EH (cell line): ENCODE measurements around the gene PCSK9.
A peak's percentile ranks its signal among the peaks of the same experiment; 100 is the strongest.

Experiments
- DNase-seq: peaks from one replicate; pipeline ENCODE4 v3.0.0-alpha.2; 2015; ENCODE audit warnings: low read depth

Gene PCSK9

GRCh38 chr1:55039342-55040082 lies at the start of gene PCSK9:
TSS of gene PCSK9 (plus strand) at chr1:55039548. CDS start at chr1:55039838, 290 bp downstream.
- DNase-seq = peak; percentile 34

GRCh38 chr1:54989968-54990810 lies 49.2 kb upstream of the PCSK9 start:
- no peak for DNase-seq

GRCh38 chr1:54990916-54991315 lies 48.4 kb upstream of the PCSK9 start:
- DNase-seq = no peak

- DNase-seq = no peak
Observed at GRCh38 chr1:54991939-54992338, 47.4 kb upstream of the PCSK9 start.

- no peak for DNase-seq
Observed at GRCh38 chr1:54993140-54993539, 46.2 kb upstream of the PCSK9 start.

GRCh38 chr1:54994355-54994990 lies 44.9 kb upstream of the PCSK9 start:
- DNase-seq = no peak

- DNase-seq = no peak
Observed at GRCh38 chr1:54995013-54995760, 44.2 kb upstream of the PCSK9 start.

- DNase-seq = no peak
Observed at GRCh38 chr1:54995835-54996234, 43.5 kb upstream of the PCSK9 start.

- DNase-seq = peak; percentile 69
Observed at GRCh38 chr1:54996359-54996868, 42.9 kb upstream of the PCSK9 start.

- DNase-seq = peak; percentile 47
Observed at GRCh38 chr1:54996869-54997710, 42.3 kb upstream of the PCSK9 start.

- DNase-seq = no peak
Observed at GRCh38 chr1:54997711-54997986, 41.7 kb upstream of the PCSK9 start.

- no peak for DNase-seq
Observed at GRCh38 chr1:54998100-54998499, 41.2 kb upstream of the PCSK9 start.

GRCh38 chr1:54998677-54999076 lies 40.7 kb upstream of the PCSK9 start, which contains the start of gene BSND:
TSS of gene BSND (plus strand) at chr1:54998933. CDS start at chr1:54999187, 254 bp downstream.
- DNase-seq = no peak

GRCh38 chr1:55000110-55001085 lies 39.0 kb upstream of the PCSK9 start:
- DNase-seq = no peak

- no peak for DNase-seq
Observed at GRCh38 chr1:55001311-55001710, 38.0 kb upstream of the PCSK9 start.

- no peak for DNase-seq
Observed at GRCh38 chr1:55002686-55003085, 36.7 kb upstream of the PCSK9 start.

GRCh38 chr1:55005351-55006140 lies 33.8 kb upstream of the PCSK9 start:
- DNase-seq = no peak

GRCh38 chr1:55006931-55007330 lies 32.4 kb upstream of the PCSK9 start:
- no peak for DNase-seq

- DNase-seq = peak; percentile 91
Observed at GRCh38 chr1:55007625-55008024, 31.7 kb upstream of the PCSK9 start.
